GM18519 (cell line): ENCODE results near the gene ALLC.
"Not testable (repeated sequence)": the region's sequence is repeated elsewhere in the genome, so short reads cannot be mapped to it uniquely, and the experiment has no call there.

ENCODE experiments used
- ATAC-seq: cut with Tn5 transposase; IDR thresholded peaks from one replicate; pipeline ENCODE4 v1.9.1; 2021; ENCODE audit warnings: mild to moderate bottlenecking, moderate library complexity; ENCODE audit not compliant: unreplicated experiment, low FRiP score

Gene ALLC

DNA sequence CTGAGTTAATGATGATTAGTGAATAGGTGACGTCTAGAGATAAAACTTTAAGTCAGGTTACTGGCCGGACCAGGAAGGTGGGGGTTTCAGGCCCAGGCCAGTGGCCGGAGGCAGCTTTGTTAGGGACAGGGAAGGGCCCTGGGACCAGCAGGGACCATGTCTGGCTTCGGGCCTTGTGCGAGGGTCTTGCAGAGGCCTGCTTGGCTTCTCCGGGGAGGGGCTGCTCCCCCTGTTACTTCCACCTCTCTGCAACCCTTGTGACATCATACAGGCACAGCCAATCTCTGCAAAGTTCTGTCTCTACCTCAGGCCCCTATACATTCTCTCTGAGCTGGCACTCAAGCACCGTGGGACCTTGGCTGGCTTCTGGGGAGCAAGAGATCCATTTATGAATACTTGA lies at the start of gene ALLC:
Gene ALLC (plus strand): TSS at position 320 of the 400 bp plus-strand sequence. CDS start 12,958 bp downstream, outside the sequence.
- ATAC-seq: no peak

DNA sequence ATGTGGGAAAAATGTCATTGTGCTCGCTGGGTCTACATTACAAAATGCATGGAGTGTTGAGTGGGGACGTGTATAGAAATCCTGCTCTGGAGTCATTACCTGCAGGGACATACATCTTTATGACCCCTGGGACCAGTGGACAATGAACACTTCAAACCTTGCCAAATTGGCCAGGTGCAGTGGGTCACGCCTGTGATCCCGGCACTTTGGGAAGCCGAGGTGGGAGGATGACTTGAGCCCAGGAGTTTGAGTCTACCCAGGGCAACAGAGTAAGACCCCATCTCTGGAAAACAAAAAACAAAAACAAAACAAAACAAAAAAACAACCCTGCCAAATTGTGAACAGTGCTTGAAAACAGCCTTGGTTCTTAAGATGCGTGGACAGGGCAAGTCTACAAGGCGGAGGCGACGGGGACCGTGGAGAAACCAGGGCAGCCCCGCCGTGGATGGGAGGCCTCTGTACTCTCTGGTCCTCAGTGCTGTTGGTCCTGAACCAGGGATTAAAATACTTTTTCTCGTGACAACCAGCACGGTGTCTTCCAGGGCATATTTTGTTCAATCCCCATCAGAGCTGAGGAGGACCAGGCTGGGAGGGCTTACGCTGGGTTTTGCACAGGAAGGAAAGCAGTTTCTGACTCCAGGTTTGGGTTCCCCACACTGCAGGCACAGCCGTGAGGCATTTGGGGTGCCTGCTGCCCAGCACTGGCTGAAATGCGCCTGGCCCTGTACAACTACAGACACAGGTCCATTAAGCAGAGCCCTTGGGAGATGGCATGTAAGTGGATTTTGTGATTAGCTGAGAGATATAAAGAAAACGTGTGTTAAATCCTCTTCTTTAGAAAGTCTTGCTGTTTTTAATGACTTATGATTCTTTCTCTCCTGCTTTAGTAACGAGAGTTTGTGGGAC lies 49.4 kb upstream of the ALLC start:
- no peak for ATAC-seq

DNA sequence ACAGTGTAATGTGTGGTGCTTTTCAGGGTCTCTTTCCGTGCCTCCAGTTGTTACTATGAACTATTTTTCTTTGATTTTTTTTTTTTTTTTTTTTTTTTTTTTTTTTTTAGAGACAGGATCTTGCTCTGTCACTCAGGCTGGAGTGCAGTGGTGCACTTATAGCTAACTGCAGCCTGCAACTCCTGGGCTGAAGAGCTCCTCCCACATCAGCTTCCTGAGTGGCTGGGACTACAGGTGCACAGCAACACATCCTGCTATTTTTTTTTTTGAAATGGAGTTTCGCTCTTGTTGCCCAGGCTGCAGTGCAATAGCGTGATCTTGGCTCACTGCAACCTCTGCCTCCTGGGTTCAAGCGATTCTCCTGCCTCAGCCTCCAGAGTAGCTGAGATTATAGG lies 48.7 kb upstream of the ALLC start:
- ATAC-seq: not testable (repeated sequence)

DNA sequence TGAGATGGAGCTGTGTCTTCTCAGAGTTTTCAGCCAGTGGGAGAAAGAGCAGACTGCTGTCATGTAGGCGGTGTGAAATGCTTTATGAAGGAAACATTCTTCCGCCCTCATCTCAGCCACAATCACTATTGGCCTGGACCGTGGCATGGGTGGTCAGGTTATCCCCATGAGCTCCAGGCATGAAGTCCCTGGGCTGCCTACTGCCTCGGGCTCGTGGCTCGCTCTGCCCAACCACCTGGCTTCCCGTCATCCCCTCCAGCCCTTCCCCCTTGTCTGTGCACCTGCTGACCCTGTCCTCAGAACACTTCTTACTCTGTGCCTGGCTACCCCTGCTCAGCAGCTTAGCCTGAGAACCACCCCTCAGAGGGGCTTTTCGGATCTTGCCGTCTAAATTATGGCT lies 47.6 kb upstream of the ALLC start:
- no peak for ATAC-seq

DNA sequence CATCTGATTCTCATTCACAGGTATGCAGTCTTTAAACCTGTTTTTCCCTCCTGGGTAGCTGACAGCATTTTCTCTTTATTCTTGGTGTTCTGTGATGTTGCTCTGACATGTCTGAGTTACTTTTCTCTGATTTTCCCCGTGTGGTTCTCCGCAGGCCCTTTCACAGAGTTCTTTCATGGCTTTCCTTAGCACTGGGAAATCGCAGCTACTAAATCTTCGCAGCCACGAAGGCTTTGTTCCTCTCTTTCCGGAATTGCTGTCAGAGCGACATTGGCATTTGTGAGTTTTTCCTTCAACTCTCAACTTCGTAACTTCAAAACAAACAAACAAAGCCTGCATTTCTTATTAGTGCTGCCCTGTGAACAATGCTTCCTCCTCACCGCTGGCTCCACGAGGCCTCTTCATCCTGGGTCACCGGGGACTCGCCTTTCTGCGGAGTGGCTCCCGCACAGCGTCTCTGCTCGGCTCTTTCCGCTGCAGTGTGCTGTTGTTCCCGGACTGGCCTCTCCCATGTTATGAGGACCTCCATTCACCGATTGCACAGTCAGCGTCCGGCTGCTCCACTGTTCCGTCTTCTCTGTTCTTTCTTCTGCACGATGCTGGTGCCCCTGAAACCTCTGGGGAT lies 47.0 kb upstream of the ALLC start:
- ATAC-seq: no peak

DNA sequence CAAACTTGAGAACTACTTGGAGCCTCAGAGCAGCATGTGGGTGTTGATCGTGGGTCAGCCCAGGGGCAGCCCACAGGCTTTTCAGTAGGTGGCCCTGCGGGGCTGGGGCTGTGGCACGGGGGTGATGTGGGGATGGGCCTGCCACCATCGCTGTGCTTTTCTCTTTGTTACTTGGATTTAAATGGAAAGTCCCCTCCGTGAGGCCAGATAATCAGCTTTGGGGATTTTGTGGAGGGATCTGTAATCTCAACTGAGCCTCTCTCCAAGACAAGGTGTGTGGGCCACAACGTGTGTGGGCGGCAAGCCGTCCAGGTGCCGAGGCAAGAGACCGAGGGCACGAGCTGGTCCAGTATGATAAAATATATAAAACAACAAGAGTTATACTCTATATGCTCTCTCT lies 46.4 kb upstream of the ALLC start:
- ATAC-seq: no peak

DNA sequence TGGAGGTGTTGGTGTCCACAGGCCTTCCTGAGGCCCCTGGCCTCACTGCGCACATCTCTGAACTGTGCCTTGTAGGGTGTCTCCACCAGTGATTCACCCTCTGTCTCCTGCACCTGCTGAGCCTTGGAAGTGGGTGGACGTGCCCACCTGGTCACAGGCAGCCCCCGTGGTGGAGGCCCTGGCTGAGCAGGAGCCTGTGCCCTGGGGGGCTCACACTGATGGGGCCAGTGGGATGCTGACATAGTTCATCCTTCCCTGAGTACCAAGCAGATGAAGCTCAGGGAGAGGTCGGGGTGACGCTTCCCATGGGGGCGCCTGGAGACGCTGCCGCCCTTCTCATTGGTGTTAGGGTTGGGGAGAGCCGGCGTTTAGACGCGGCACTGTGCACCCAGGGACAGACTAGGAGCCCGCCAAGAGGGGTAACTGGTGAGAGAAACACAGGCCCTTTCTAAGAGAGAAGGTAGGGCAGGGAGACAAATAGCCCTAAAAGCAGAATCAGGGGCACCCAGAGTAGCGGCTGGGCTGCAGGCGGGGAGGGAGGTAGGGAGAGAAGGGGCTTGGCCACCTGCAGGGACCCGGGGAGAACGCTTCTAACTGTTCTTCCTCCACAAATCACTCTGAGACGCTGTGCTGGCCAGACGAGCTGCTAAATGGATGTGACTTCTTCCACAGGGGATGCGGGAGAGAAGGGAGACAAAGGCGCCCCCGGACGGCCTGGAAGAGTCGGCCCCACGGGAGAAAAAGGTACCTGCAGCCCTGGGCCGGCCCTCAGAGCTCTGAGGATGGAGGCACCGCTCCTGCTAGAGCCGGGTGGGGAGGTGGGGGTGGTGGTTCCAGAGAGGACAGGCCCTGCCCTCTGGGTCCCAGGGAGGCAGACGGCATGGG lies 45.1 kb upstream of the ALLC start:
- ATAC-seq: no peak

DNA sequence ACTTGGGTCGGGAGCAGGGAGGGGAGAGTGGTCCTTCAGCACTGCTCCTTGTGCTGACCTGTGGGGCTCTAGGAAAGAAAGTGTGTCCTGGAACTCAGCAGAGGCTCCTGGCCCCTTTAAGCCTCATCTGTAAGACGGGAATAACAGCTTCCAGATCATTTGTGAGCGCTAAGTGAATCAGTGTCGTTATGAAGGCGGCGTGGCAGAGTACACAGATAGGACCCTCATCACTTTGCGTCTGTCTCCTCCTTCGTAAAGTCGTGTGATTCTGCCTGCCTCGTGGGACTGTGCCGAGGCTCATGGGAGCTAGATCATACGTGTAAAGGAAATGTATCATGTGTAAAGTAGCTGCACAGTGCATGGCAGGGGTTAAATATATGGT lies 44.5 kb upstream of the ALLC start:
- ATAC-seq: no peak

DNA sequence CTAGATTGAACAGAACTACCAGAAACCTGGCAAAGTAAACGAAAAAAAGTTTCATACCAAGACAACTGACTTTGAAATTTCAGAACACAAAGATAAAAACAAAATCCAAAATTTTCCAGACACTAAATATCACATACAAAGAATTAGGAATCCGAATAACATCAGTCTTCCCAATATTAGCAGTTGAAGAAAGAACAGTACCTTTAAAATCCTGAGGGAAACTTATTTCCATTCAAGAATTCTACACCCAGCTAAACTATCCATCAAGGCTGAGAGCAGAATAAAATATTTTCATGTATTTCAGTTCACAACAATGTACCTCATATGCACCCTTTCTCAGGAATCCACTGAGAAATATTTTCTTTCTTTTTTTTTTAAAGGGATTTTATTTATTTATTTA lies 43.3 kb upstream of the ALLC start:
- ATAC-seq: not testable (repeated sequence)

DNA sequence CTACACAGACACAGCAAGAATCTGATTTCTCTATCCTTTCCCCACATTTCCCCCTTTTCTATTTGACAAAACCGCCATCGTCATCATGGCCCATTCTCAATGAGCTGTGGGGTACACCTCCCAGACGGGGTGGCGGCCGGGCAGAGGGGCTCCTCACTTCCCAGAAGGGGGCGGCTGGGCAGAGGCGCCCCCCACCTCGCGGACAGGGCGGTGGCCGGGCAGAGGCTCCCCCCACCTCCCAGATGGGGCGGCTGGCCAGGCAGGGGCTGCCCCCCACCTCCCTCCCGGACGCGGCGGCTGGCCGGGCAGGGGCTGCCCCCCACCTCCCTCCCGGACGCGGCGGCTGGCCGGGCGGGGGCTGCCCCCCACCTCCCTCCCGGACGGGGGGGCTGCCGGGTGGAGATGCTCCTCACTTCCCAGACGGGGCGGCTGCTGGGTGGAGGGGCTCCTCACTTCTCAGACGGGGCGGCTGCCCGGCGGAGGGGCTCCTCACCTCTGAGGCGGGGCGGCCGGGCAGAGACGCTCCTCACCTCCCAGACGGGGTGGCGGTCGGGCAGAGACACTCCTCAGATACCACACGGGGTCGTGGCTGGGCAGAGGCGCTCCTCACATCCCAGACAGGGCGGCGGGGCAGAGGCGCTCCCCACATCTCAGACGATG lies 42.3 kb upstream of the ALLC start:
- ATAC-seq: not testable (repeated sequence)

DNA sequence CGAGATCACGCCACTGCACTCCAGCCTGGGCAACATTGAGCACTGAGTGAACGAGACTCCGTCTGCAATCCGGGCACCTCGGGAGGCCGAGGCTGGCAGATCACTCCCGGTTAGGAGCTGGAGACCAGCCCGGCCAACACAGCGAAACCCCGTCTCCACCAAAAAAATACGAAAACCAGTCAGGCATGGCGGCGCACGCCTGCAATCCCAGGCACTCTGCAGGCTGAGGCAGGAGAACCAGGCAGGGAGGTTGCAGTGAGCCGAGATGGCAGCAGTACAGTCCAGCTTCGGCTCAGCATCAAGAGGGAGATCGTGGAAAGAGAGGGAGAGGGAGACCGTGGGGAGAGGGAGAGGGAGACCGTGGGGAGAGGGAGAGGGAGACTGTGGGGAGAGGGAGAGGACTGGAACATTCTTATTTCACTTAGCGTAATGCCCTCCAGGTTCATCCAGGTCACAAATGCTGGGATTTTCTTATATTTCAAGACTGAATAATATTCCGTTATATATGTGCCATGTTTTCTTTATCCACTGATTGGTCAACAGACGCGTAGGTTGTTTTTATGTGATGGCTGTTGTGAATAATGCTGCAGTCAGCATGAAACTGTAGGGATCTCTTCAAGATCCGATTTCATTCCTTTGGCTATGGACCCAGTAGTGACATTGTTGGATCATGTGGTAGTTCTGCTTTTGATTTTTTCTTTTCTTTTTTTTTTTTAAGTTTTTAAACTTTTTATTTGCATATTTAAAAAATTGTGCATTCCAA lies 41.4 kb upstream of the ALLC start:
- ATAC-seq: not testable (repeated sequence)

DNA sequence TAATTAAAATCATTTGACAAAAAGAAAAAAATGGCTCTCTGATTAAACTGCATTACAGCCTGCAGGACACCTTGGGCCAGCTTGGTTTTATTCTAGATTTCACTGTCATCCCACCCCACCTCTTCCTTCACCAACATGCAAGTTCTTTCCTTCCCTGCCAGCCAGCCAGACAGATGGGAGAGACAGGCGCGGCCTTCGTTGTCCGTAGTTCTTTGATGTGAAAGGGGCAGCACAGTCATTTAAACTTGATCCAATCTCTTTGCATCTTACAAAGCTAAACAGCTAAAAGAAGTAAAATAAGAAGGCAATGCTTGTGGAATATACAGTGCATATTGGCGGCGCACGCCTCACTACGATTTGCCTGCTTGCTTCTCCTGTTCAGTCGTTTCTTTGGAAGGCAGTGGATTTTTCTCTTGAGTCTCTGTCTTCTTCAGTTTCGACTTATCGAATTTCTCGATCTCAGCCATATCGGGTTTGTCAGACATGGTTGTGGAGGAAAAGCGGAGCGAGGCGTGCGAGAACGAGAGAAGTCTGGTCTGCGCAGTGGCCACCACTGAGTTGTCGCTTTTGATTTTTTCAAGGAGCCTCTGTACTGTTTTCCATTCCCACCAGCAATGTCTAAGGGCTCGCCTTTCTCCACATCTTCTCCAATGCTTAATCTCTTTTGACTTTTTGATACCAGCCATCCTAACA lies 40.7 kb upstream of the ALLC start:
- ATAC-seq: no peak

DNA sequence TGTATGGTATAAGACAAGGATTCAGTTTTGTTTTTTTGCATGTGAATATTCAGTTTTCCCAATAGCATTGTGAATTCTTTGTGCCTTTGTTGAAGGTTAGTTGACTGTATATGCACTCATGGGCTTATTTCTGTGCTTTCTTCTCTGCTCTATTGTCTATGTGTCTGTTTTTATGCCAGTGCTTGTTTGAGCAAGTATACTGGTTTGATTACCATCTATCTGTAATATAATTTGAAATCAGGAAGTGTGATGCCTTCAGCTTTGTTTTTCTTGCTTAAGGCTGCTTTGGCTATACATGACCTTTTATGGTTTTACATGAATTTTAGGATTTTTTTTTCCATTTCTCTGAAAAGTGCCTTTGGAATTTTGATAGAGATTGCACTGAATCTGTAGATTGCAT lies 39.6 kb upstream of the ALLC start:
- ATAC-seq: no peak

DNA sequence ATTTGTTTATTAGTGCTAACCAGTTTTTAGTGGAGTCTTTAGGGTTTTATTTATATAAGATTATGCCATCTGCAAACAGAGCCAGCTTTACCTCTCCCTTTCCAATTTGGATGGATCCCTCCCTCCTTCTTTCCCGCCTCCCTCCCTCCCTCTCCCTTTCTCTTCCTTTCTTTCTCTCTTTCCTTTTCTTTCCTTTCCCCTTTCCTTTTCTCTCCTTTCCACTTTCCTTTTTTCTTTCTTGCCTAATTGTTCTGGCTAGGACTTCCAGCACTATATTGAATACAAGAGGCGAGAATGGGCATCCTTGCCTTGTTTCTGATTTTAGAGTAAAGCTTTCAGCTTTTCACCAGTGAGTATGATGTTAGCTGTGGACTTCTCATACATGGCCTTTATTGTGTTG lies 39.0 kb upstream of the ALLC start:
- ATAC-seq: no peak

DNA sequence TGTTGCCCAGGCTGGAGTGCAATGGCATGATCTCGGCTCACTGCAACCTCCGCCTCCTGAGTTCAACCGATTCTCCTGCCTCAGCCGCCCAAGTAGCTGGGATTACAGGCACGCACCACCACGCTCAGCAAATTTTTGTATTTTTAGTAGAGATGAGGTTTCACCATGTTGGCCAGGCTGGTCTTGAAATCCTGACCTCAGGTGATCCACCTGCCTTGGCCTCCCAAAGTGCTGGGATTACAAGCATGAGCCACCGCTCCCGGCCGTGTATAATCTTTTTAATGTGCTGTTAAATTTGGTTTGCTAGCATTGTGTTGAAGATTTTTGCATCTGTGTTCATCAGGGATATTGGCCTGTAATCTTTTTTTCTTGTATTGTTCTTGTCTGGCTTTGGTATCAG lies 38.3 kb upstream of the ALLC start:
- ATAC-seq: not testable (repeated sequence)

DNA sequence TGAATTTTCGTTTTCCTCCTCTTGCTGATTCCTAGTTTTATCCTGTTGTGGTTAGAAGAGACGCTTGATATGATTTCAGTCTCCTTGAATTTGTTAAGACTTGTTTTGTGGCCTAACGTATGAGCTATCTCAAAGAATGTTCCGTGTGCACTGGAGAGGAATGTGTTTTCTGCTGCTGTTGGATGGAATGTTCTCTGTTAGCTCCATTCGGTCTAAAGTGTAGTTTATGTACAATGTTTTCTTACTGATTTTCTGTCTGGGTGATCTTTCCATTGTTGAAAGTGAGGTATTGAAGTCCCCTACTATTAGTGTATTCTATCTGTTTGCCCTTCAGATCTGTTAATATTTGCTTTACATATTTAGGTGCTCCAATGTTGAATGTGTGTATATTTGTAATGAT lies 37.2 kb upstream of the ALLC start:
- ATAC-seq: no peak

DNA sequence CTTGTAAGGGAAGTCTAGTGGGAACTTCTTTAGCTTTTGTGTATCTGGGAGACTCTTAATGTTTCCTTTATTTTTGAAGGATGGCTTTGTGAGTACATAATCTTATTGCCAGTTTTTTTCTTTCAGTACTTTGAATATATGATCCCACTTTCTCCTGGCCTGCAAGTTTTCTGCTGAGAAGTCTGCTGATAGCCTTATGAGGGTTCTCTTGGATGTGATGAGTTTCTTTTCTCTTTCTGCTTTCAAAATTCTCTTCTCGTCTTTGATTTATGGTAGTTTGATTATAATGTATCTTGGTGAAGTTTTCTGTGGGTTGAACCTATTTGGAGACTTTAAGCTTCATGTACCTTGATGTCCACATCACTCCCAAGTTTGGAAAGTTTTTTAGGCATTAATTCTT lies 35.0 kb upstream of the ALLC start:
- ATAC-seq: no peak

DNA sequence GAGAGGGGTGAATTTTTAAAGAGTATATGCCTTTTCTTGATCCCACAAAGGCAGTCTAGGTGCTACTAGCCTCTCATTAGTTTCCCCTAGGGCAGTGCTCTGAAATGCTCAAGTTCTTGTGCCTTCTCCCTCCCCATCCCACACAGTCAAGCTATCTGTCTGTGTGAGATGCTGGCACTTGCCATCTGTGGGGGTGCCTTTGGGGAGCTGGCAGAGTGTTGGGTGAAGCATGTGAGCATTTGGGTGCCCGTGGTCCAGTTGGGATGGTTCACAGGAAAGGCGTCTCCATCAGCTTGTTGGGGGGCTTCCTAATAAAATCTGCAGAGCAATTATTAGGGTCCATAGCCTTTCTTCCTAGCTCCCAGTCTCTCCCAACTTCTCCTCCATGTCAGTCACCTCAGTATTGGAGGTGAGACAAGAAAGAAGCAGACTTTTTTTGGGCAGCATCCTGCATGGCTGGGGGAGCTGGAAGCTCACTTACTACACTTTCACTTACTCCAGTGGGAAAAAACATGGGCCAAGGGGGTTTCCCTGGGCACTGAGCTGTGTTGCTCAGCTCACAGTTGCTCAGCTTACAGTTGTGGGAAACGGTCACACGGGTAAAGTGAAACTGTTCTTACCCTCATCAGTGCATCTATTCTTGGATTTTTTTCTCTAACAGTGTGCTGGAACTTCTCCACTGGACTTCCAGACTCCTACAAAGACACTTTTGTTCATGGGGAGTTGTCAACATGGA lies 33.8 kb upstream of the ALLC start:
- no peak for ATAC-seq

DNA sequence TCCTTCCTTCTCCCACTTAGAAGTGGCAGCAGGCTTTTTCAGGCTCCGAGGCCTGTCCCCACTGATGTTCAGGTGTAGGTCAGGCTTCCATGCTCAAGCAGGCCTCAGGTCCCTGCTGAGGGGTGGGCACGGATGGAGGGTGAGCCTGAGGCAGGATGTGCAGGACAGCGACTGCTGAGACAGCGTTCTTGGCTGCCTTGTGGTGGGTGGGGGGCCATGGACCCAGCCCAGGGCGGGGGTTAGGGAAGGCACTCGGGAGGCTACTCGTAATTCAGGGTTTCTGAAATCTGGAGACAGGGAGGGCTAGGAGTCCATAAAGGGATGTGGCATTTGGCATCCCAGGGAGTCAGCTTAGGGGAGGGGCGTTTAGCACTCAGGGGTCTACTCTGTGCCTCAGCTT lies 32.8 kb upstream of the ALLC start:
- ATAC-seq: no peak
